Activated CD4-positive, alpha-beta T cell treated with anti-CD3 and anti-CD28 coated beads, Interleukin-2, amount 50 U/mL, for 4 hours (primary cell): Measurements from ENCODE around the gene HAPLN3.
A peak's percentile ranks its signal among the peaks of the same experiment; 100 is the strongest.

ENCODE experiments used
- DNase-seq, 2 experiments: peaks; one replicate each; pipeline ENCODE4 v3.0.0-alpha.2; 2020

The HAPLN3 gene

DNA sequence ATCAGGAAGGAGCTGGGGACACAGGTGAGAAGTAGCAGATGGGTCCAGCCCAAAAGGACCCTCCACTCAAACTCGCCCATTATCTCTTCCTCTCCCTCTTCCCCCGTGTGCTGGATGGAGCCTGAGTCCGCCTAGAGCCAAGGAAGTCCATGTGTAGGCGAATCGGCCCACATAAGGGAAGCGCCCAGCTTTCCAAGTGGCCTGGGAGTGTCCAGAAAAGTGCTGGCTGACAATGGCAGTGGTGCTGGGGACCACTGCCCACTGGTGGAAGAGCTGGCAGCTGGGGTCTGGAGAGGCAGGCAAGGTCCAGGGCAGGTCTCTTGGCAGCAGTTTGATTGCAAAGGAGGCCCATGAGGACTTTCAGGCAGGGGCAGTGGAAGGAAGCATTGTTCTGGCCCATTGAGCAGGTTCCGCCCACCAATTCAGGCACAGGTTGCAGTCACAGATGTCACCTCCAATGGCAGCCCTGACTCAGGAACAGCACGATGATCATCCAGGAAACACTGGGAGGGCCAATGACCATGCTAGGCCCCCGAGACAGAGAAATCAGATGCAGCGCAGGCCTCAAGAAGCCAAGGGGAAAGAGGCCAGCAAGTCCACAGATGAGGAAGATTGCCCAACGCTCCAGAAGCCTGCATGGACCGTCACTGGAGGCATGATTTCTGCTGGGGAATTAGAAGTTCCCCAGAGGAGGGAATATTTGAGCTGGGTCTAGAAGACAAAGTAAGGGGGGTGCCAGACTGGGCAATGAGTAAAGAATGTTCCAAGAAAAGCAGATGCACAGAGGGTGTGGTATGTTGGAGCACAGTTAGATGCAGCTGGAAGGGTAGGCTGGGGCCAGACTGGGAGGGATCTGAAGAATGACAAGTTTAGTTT is 14.8 kb upstream of the HAPLN3 start:
- DNase-seq, result no peak

DNA sequence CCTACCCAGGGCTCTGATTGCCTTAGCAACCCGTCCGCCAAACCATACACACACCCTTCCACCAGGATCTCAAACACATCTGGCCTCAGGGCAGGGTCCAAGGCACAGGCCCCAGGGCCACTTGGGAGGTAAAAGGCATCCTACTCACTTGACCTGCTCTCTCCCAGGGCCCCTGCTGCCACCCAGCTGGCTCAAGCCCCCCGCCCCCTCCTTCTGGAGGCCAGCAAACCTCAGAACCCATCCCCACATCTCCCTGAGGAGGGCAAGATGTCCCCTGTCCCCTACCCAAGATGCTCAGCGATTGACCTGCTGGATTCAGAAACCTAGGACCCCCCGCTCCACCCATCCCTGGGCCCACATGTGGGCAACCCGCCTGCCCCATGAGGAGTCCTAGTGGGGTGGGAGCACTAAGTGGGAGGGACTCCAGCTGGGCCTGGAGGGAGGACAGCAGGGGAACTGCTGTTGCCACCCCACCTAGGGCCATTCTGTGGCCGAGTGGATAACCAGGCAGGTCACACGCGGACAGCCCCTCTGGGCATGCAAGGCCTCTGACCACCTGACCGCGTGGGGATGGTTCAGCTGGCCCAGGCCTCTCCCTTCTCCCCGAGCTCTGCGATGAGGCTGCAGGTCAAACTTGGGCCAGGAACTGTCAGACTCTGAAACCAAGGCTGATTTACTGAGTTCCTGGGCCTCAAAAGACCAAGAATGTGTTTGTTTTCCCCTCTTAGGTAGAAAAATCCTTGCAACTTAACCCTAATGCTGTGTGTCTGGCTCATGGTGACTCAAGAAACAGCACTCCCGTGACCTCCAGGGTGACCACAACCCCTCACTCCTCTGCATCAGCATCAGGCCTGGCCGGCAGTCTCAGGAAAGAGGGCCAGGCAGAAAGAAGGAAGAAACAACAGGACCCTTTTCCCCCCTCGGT is 13.6 kb upstream of the HAPLN3 start:
- no peak for DNase-seq

DNA sequence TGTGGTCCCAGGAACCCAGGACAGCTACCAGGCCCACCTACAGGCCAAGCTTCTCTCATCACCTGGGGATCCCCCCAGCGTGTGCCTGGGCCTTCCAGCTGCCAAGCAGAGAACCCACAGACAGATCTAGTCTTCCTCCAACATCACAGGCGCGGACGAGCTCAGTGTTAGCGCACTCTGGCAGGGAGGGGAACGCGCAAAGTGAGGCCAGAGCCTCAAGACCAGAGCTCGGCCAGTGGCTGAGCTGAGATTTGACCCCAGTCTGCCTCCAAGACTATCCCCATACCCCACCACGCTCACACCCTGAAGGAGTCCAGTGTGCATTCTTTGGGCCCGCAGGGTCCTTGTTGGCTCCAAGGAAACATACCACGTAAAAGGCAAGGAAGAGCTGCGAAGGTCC is 12.8 kb upstream of the HAPLN3 start:
- no peak for DNase-seq

DNA sequence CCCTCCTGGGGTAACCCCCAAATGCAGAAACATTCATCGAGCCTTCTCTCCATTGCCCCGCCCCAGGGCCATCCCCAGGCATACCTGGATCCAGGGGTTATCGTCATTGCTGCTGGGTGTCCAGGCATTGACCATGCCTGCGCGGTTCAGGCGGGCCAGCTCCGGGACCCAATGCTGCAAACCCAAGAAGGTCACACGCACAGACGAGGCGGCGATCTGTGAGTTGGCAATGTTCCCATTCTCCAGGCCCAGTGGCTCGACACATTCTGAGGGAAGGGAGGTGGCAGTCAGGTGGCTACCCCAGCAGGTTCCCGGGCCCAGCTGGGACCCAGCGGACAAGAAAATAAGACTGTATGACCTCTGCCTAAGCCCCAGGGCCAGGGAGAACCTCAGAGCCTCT is 11.8 kb upstream of the HAPLN3 start:
- DNase-seq, result no peak

DNA sequence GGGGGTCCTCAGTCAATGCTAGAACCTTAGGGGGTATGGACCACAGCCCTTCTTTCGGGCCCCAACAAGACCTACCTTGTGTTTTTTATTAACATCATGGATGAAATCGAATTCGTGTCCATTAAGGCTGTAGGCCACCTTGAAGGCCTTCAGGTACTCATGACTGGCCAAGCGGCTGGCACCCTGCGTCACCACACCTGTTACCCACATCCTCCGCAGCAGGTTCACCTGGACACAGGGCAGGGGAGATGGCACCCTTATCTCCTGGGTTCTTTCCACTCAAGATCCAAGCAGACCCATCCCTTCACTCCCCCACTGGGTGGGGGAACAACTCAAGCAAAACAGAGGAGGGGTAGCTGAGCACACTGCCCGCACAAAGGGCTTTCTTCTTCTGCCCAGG is 11.2 kb upstream of the HAPLN3 start:
- no peak for DNase-seq

DNA sequence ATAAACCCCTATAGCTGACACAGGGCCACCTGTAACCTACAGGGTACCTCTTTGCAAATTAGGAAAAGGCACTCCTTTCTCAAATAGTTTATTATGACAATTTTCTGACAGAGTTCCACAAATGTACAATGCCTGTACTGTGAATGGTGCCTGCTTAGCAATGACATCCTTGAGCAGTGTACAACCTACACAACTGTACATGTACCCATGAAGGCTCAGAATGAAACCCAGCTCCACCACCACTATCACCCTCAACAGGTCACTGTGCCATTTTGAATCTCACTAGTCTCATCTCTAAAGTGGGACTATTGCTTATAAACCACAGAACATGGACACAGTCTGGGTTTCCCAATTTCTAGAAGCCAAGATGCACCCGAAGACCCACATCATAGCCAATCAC is 10.8 kb upstream of the HAPLN3 start:
- no peak for DNase-seq

DNA sequence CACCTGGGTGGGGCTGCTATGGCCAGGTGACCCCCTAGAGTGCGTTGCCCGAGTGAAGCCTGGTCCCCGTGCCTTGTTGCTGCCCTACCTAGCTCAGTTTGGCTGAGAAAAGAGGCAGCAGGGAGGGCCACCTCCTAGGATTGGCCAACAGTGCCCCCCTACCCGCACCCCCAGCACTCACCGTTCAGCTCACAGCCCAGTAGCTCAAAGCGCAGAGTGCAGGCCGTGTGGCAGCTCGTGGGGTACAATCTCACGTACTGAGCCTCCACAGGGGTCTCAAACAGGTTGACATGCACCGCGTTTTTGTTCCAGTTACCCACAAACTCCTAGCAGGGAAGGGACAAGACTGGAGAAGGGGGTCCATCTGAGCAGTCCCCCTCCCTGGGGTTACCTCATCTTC is 10.2 kb upstream of the HAPLN3 start:
- DNase-seq, result no peak

DNA sequence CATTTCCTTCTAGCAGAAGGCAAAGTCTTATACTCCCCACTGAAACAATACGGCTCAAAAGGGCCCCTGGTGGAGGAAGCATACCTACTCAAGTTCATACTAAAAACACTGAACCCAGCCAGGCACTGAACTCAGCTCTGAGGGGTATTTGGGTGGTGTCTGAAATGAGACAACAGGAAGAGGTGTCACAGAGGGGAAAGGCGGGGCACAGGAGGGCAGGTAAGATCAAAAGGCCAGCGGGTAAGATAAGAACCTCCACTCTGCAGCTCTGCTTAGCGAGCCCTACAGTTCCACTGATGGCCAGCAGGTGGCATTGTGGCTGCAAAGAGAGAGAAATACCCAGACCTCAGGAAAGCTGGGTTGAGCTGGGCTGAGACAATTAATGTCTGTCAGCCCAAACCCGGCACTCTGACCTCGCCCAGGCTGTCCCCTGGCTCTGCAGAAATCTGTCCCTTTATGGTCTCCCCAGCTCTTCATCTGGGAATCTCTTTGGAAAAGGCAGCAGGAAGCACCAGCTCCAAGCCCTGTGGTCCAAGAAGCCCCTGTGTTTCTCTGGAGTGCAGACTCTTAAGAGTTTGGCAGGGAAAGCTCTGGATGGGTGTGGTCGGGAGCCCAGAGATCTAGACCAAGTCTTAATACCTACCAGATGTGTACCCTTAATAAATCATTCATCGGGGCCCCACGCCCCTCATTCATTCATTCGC is 9.4 kb upstream of the HAPLN3 start:
- peak; percentile 94 to 96 for DNase-seq

DNA sequence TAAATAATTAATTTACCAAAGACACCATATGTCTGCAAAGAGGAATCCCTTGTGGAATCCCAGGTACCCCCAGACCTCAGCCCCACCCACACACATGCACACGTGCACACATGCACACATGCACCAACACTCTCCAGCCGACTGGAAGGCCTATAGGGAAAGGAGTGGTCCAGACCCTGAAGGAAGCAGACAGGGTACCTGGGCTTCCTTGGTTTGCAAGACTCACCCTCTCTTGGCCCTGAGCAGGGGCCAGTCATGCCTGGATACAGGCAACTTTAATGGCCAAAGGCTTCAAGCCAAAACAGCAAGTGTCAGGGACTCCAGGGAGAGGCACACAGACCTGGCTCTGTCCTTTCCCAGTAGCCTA is 8.9 kb upstream of the HAPLN3 start:
- no peak for DNase-seq

DNA sequence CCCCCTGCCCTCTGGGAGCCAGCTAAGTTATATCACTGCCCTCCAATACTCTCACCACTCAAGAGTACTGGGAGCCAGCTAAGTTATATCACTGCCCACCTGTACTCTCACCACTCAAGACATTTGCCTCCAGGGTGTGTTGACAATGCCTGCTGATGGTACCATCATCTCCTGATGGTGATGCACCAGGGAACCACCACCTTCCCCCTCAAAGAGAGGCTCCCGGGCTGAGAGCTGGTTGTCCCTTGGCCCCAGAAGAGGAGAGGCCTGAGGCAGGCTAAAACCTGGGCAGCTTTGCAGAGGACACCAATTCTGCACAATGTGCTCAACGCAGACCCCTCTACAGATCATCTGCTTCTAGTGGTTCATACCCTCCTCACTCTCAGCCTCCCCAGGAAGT is 7.5 kb upstream of the HAPLN3 start:
- DNase-seq, result no peak

DNA sequence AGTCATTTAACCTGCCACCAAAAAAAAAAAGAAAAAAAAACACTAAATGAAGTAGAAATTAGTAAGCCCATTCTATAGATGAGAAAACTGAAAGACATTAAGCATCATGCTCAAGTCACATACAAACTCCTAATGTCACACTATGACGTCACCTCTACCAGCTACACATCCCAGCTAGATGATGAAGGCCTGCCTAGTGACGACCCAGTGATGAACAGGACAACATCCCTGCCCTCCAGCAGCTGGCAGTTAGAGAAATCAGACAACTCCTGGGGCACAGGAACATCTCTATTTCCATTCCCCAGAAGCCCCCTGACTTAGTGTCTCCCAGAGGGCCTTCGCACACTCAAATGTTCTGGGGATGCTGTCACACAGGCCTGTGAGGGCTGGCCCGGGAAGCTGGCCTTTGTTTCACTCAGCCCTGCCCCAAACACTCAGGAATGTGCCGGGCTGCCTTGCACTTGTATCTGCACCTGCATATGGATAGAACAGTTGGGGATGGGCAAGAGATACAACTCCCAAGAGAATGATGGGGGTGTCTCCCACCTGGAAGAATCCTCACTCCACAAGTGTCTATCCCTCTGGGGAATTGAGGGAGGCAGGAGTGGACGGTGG is 7.0 kb upstream of the HAPLN3 start:
- DNase-seq, result no peak

DNA sequence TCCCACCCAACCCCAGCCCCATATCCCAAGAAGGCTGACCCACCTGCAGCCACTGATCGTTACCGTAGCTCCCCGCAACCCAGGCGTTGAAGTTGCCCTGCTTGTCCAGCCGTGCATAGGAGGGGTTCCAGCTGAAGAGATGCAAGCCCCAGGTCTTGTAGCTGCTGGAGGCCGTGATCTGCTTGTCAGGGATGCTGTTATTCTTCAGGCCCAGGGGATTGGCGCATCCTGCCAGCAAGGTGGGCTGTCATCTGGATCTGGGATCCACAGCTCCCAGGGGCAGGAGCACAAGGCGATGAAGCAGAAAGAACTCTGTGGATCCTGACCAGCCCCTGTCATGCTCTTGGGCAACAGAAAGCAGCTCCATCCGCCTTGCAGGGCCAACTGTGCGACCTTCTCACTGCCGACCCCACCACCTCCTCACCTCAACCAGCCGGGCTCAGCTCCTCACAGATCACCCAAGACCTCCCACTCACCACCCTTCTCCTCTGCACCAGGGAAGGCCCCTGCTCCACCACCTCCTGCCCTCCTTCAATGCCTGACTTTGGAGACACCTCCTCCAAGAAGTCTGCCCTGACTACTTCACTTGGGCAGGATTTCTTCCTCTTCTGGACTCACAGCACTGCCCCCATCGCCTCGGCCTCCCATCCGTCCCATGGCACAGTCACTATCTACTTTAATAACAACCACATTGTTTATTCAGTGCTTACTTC is 6.3 kb upstream of the HAPLN3 start:
- no peak for DNase-seq

DNA sequence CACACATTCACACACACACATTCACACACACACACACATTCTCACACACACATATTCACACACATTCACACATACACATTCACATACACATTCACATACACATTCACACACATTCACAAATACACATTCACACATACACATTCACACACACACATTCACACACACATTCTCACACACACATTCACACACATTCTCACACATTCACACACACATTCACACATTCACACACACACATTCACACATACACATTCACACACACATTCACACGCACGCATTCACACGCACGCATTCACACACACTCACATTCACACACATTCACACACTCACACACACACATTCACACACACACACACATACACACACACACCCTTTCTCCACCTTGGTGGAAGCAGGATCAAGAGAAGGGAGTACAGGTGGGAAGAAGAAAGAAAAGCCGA is 5.7 kb upstream of the HAPLN3 start:
- no peak for DNase-seq

DNA sequence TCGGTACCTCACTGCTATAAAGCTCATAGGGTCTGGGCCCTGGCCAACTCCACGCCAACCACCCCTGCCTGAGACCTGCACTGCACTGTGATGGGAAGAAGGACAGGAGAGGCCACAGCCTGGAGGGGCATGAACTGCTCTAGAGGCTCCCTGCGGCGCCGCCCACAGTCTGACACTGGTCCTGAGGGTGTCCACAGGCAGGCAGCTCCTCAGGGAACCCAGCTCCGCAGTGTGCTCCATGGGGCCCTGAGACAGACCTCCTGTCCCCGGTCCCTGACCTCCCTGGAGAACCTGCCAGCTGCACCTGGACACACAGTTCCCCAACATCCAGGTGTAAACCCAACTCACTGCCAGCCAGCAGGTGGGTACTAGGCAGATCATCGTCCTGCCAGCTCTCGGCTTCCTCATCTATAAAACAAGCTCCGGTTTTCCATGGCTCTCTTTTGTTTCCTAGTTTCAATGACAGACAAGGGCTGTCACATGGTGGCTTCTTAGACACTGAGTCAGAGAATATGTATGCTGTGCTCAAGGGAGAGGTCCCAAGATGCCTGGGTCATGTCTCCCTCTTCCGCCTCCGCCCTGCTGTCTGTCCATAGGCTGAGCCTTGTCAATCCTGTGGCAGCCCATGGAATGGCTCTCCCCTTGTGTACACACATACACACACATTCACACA is 5.1 kb upstream of the HAPLN3 start:
- DNase-seq, result no peak

DNA sequence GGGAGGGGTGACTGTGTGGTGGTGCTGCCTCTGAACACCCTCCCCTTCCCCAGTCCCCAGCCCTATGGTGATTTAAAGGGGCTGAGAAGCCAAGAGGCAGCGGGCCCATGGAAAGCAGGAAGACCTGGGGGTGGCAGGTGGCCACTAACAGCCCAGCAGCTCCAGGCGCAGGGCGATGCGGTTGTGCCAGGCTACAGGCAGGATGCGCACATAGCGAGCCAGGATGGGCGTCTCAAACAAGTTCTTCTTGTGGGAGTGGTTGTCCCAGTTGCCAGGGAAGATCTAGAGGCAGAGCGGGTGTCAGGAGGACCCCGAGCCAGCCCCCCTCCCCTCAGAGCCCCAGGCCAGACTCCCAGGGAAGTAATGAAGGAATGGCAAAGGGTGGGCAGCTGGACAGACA is 3.9 kb upstream of the HAPLN3 start:
- no peak for DNase-seq

DNA sequence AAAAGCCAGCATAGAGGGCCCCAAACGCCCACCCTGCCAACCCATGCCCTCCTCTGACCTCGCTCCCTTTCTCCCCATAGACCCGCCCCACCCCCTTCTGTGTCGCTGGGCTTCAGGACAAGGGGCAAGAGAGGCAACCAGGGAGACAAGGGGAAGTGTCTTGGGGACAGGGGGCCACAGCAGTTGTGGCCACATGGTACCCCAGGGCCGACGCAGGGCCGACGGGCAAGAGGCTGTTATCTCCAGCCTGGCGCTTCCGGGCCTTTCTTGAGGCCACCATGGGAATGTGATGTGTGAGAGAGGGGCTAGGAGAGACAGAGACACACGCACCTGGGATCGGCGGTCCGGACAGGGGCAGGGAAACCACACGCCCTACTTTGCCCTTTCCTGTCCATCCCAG is 3.4 kb upstream of the HAPLN3 start:
- no peak for DNase-seq

DNA sequence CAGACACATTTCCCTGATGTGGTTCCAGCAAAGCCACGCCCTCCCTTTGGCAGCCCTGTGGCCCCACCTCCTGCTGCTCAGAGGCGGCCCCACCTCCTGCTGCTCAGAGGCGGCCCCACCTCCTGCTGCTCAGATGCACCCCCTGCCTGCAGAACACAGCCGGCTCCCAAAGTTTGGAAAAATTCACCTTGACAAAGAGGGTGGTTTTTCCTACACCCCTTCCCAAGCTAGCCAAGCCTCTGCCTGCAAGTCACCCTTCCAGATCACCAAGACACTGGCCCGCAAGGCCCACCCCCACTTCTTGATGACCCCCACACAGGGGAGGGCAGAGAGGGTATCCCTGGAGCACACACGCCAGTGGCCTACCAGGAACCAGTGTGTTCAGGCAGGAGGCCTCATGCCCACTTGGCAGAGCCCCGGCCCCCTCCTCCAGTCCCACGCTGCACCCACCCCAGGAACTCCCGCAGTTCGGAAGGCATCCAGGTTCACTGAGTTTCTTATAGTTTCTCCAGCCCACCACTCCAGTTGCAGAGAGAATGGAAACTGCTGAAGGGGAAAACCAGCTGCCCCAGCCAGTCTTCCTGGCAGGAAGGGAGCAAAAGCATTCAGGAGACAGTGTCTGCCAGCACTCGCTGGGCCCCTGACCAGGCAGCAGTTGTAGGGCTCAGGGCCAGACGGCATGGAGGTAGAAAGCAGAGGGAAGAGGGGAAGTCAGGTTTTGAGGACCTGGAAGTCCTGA is 2.3 kb upstream of the HAPLN3 start:
- DNase-seq, result peak; percentile 77 to 81

DNA sequence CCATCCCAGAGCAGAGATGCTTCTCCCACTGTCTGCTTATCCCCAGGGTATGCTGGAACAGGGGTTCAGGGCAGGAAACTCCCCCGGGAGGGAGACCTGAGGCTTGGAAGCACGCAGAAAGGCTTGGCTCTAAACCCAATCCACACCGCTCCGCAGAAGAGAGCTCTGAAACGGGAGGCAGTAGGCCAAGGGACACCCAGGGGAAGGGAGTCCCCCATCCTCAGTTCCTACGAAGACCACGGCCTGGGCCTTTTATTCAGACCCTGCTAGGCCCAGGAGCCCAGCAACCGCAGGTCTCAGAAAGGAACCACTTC is 1.8 kb upstream of the HAPLN3 start:
- no peak for DNase-seq

DNA sequence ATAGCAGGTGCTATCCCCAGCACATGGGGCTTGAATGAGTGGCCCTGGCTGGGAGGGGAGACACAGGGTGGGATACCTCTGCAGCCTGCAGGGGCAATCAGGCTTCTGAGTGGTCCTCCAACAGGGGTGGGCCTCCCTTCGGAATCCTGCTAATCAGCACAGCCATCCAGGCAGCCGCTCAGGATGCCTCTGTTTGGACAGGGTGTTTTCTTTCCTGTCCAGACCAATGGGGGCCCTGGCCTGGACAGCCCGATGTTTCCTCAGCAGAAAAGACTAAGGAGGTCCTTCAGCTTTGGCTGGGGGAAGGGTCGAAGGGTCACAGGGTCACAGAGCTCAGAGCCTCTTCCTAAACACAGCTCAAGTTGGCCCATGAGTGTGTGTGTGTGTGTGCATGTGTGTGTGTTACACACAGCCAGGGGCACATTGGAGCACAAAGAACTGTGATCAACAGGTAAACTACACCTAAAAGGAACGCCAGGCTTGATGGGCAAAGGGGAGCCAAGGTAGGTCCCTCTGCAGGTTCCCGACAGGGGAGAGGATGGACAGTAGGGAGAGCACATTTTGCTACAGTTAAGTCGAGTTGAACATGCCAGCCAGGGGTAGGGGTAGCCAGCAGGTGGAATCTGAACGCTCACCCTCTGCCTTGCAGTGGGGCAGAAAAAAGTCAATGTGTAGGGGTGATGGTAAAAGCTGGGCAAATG is 1.1 kb upstream of the HAPLN3 start:
- no peak for DNase-seq

DNA sequence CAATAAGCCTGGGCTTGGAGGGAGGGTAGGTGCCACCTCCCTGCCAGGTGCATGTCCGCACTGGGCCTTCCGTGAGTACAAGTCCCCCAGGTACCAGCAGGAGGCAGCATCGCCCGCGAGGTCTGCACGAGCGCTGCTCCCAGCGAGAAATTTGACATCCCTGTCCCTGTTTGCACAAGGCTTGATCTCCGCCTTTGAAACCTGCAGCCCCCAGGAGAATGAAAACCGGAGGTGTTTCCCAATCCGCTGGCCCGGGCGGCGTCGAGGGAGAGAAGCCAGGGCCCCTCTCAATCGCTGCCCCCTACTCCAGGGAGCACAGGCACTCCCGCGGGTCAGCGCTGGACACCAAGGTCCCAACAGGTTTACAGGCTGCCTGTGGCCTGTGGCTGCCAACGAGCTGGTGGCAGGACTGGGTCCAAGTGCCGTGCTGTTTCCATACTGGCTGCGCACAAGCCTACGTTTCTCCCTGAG is 961 bp downstream of the HAPLN3 start:
- peak; percentile 87 to 91 for DNase-seq
